ENCODE results near the gene SPDYE3.
"Not testable (repeated sequence)": the region's sequence is repeated elsewhere in the genome, so short reads cannot be mapped to it uniquely, and the experiment has no call there.

Gene SPDYE3

DNA sequence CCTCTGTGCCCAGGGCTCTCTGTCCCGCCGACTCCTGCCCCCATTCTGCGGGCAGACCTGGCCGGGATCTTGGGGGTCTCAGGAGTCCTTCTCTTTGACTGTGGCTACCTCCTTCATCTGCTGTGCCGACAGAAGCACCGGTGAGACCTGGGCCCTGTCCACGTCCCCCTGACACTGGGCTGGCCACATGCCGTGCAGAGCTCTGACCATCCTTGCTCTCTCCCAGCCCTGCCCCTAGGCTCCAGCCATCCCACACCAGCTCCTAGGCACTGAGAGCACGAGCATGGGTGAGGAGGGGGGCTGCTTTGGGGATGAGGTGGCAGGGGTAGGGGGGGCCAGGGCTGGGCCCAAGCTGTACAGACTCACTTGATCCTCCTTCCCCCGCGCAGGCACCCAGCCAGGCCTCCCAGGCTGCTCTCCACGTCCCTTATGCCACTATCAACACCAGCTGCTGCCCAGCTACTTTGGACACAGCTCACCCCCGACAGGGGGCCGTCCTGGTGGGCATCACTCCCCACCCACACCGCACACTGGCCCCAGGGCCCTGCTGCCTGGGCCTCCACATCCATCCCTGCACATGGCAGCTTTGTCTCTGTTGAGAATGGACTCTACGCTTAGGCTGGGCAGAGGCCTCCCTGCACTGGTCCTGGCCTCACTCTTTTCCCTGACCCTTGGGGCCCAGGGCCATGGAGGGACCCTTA is 45.6 kb downstream of the SPDYE3 start:
- no peak for DNase-seq

DNA sequence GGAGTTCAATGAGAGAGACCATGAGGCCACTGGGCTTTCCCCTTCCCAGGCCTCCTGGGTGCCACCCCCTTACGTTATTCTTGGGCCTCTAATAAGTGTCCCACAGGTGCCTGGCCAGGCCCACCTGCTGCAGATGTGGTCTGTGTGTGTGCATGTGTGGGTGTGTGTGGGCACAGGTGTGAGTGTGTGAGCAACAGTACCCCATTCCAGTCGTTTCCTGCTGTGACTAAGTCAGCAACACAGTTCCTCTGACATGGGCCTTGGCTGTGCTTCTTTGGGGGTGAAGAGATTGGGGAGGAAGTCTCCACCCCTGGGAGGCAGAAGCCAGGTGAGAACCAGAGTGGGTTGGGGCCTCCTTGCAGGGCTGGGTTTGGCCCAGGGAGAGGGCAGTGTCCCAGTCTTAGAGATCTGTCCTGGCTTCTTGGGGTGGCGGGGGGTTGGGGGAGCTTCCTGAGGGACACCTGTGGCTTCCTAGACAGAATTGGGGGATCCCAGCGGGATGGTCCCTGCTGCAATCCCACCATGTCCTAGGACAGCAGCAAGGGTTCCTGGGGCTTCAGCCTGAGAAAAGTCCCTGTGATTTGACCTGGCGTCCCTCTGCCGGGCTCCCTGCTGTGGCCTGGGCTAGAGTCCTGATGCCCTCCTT is 46.3 kb downstream of the SPDYE3 start:
- no peak for DNase-seq

GRCh38 chr7:100356416-100357068 is 49.0 kb downstream of the SPDYE3 start:
- DNase-seq = no peak

- no peak for DNase-seq
These were observed 49.6 kb downstream of the SPDYE3 start for GRCh38 chr7:100357131-100357561.

DNA sequence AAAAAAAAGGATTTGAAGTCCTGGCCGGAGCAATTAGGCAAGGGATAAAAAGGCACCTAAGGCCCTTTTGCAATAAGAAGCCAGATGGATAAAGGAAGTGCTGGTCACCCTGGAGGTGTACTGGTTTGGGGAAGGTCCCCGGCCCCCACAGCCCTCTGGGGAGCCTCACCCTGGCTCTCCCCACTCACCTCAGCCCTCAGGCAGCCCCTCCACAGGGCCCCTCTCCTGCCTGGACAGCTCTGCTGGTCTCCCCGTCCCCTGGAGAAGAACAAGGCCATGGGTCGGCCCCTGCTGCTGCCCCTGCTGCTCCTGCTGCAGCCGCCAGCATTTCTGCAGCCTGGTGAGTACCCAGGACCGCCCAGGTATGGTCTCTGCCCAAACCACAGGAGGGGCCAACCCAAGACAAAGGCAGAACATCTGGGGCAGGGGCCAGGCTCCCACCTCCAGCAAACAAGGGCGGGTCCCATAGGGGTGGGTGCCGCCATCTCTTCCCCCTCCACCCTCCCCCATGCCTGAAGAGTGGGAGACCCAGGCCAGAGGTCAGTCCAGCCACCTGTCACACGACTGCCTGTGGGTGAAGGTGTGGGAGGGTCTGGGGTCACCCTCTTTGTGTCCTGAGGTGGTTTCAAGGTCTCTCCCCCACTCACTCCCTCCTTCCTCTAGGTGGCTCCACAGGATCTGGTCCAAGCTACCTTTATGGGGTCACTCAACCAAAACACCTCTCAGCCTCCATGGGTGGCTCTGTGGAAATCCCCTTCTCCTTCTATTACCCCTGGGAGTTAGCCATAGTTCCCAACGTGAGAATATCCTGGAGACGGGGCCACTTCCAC is 50.7 kb downstream of the SPDYE3 start, which contains the start of gene PILRB:
Gene PILRB (plus strand): TSS at position 91 of the 830 bp plus-strand sequence. CDS start 186 bp downstream, at position 277.
- no peak for DNase-seq

GRCh38 chr7:100358857-100359212 is 51.3 kb downstream of the SPDYE3 start:
- DNase-seq = no peak

DNA sequence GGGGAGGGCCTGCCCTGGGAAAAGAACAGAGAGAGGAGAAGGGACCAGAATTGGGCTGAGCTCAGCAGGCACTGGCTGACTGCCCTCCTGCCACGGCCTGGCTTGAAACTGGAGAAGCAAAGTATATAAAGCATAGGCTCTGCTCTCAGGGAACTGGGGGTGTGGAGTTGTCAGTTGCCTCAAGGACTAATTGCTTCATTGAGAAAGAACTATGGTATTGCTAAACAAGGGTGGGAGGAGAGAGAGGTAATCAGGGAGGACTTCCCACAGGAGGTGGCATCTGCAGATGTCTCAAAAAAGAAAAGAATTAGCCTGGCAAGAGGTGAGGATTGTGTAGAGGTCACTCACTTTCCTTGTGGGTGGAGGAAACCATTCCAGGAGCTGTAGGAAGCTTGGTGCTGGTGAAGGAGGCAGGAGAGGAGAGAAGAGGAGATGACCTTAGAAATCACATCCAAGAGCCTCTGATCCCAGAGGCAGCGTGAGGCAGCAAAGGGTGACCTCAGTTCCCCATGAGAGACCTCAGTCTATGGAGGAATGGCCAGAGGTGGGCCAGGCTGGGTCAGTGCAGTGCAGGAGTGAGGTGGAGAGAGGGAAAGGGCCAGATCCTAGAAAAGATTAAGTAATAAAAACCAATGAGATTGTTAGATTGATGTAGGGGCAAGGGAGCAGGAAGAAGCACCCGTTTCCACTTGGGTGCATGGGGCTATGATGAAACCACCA is 52.8 kb downstream of the SPDYE3 start:
- DNase-seq = no peak

GRCh38 chr7:100363098-100363497 is 55.6 kb downstream of the SPDYE3 start:
- no peak for DNase-seq

GRCh38 chr7:100363797-100364196 is 56.3 kb downstream of the SPDYE3 start:
- not testable (repeated sequence) for DNase-seq

- DNase-seq = no peak
These were observed 57.0 kb downstream of the SPDYE3 start for GRCh38 chr7:100364480-100364879.

- DNase-seq = not testable (repeated sequence)
These were observed 58.5 kb downstream of the SPDYE3 start for GRCh38 chr7:100365998-100366367.

GRCh38 chr7:100366411-100367250 is 59.1 kb downstream of the SPDYE3 start:
- DNase-seq = no peak

- DNase-seq = no peak
These were observed 59.7 kb downstream of the SPDYE3 start for GRCh38 chr7:100367251-100367620.

DNA sequence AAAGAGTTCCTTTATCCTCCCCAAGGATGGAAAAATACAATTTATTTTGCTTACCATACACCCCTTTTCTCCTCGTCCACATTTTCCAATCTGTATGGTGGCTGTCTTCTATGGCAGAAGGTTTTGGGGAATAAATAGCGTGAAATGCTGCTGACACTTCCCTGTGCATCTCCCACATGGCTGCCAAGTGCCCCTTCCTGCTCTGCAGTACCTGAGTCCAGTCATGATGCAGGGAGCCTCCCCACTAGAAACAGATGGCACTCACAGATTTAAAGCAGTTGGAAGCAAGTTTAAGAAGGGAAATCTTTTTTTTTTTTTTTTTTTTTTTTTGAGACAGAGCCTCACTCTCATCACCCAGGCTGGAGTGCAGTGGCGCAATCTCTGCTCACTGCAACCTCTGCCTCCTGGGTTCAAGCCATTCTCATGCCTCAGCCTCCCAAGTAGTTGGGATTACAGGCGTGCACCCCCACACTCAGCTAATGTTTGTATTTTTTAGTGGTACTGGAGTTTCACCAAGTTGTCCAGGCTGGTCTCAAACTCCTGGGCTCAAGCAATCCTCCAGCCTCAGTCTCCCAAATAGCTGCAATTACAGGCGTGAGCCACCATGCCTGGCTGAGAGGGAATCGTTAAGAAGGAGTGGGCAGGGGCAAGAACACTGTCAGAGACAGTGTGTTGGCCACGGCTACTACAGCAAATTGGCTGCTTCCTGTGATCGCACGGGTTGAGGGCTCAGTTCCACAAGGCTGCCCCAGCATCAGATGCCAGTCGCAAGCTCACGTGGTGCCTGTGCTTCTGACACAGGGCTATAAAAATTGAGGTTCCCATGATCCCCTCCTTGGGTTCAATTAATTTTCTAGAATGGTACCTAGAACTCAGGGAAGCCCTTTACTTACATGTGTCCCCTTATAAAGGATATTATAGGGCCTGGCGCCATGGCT is 60.4 kb downstream of the SPDYE3 start:
- DNase-seq = no peak

DNA sequence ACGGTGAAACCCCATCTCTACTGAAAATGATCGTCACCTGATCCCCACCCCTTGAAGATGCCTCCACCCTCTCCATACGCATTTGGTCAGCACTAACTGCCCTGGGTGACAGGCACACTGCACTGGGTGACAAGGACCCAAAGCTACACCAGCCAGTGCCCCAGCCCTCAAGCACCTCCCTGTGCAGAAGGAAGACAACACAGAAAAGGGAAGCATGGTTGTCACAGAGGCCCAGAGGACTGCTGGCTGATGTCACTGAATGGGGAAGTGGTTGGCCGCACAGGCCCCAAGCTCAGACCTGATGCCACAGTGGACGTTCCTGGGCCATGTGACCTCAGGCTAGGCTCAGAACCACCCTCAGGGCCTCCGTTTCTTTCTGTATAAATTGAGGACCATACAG is 61.6 kb downstream of the SPDYE3 start:
- DNase-seq = no peak

DNA sequence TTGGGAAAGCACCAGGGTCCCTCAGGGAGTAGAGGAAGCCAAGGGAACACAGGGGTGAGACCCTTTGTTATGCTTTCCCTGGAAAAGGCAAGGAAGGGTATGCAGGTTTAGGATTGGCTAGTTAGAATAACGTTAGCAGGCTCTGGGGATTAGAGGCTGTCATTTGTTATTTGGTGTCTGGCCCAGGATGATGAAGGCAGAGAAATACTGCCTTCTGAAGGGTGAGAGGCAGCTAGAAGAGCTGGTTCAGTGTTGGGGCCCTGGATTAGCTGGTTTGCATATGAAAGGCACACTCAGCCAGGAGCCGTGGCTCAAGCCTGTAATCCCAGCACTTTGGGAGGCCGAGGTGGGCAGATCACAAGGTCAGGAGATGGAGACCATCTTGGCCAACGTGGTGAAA is 62.8 kb downstream of the SPDYE3 start:
- DNase-seq = no peak

DNA sequence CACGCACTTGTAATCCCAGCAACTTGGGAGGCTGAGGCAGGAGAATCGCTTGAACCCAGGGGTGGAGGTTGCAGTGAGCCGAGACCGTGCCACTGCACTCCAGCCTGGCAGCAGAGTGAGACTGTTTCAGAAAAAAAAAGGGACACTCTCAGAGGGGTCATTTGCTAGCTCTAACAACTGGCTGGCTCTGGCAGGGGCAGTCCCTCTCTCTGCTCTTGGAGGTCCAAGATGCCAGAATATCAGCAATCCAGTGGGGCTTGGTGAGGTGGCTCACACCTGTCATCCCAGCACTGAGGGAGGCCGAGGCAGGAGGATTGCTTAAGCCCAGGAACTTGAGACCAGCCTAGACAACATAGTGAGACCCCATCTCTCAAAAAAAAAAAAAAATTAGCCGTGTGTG is 63.2 kb downstream of the SPDYE3 start:
- no peak for DNase-seq

DNA sequence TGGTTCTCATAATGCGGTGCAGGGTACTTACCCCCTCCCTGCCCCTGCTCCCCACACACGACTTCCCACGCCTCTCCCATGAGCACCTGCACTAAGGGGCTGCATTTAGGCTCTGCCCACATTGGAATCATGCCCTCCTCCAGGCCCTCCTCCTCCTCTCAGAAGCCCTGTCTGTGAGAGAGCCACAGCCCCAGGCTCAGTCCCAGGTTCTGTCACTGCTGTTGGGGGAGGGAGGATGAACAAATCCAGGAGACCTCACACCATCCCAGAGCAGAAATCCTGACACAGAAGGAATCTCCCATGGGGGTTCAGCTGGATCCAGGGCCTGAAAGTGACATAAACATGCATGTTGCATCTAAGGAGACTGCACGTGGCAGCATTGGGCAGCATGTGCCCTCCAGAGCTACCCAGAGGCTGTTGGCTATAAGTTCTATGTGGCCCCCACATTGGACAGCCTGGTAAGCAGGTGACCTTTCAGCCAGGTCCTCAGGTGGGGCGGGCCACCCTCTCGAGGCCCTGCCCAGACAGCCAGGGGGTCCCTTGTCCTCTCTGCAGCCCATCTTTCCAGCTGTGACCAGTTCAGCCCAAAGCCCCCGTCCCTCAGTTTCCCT is 64.2 kb downstream of the SPDYE3 start:
- no peak for DNase-seq
